Stimulated activated CD8-positive, alpha-beta memory T cell treated with anti-CD3 and anti-CD28 coated beads, Interleukin-4, amount 100 ng/mL, for 48 hours (primary cell): ENCODE measurements around the gene HOXB8.

ENCODE experiments used
- DNase-seq: peaks from one replicate; pipeline ENCODE4 v3.0.0-alpha.2; 2020

Gene HOXB8

GRCh38 chr17:48596000-48596734, 18.9 kb downstream of the HOXB8 start:
- DNase-seq = peak; percentile 63

GRCh38 chr17:48595278-48595999, 19.7 kb downstream of the HOXB8 start:
- DNase-seq = no peak

- DNase-seq = no peak
Observed at GRCh38 chr17:48594538-48595277, 20.4 kb downstream of the HOXB8 start.

GRCh38 chr17:48593840-48594537, 21.1 kb downstream of the HOXB8 start:
- DNase-seq = peak; percentile 90

- peak; percentile 50 for DNase-seq
Observed at GRCh38 chr17:48593126-48593829, 21.8 kb downstream of the HOXB8 start, which contains the start of gene HOXB5. TSS of gene HOXB5 (minus strand) at chr17:48593779. CDS start at chr17:48593682, 97 bp downstream.

GRCh38 chr17:48592577-48592976, 22.5 kb downstream of the HOXB8 start:
- no peak for DNase-seq

GRCh38 chr17:48592057-48592514, 23.0 kb downstream of the HOXB8 start:
- DNase-seq = no peak

GRCh38 chr17:48591255-48592056, 23.6 kb downstream of the HOXB8 start:
- no peak for DNase-seq

- DNase-seq = no peak
Observed at GRCh38 chr17:48590607-48591161, 24.4 kb downstream of the HOXB8 start.

- no peak for DNase-seq
Observed at GRCh38 chr17:48589831-48590606, 25.1 kb downstream of the HOXB8 start, which contains the start of gene HOXB3. TSS of gene HOXB3 (minus strand) at chr17:48590241. CDS start at chr17:48552474, 37,767 bp downstream.

GRCh38 chr17:48589060-48589830, 25.8 kb downstream of the HOXB8 start:
- no peak for DNase-seq

GRCh38 chr17:48588528-48588927, 26.6 kb downstream of the HOXB8 start:
- no peak for DNase-seq

GRCh38 chr17:48588074-48588415, 27.0 kb downstream of the HOXB8 start:
- DNase-seq = no peak

- no peak for DNase-seq
Observed at GRCh38 chr17:48587276-48588073, 27.6 kb downstream of the HOXB8 start.

GRCh38 chr17:48586355-48587258, 28.5 kb downstream of the HOXB8 start:
- DNase-seq = peak; percentile 56

- no peak for DNase-seq
Observed at GRCh38 chr17:48584223-48584741, 30.8 kb downstream of the HOXB8 start.

- no peak for DNase-seq
Observed at GRCh38 chr17:48583708-48584222, 31.3 kb downstream of the HOXB8 start.
